ENCODE results near the gene DDTL.

The DDTL gene

GRCh38 chr22:24016156-24016555, 49.5 kb downstream of the DDTL start:
- no peak overlapping the region for H3K4me3 ChIP-seq
- H3K27me3 ChIP-seq, result no peaks in the 10 kb centered on the region
- peaks cover 0 to 14% (median 10%) of the 10 kb centered on the region in 11 experiments; a peak in 15 of 22 replicates for H3K9me3 ChIP-seq (replicated peaks in 1 of 11)
- peaks cover 5 to 43% (median 25%) of the 10 kb centered on the region in 11 experiments; a peak in 21 of 22 replicates for H3K36me3 ChIP-seq
- peaks cover 11 to 25% (median 19%) of the 10 kb centered on the region in 10 experiments for H3K4me1 ChIP-seq
- H3K27ac ChIP-seq, result no peak overlapping the region
- H3K9ac ChIP-seq, result no peak overlapping the region
- no peak overlapping the region for H3K4me2 ChIP-seq
- TF ChIP-seq Cebpa-rat (IDR thresholded peaks at IDR 0.05), result no peak
- H4K20me1 ChIP-seq, result peaks cover 0 to 21% (median 5%) of the 10 kb centered on the region in 11 experiments; a peak in 9 of 22 replicates

DNA sequence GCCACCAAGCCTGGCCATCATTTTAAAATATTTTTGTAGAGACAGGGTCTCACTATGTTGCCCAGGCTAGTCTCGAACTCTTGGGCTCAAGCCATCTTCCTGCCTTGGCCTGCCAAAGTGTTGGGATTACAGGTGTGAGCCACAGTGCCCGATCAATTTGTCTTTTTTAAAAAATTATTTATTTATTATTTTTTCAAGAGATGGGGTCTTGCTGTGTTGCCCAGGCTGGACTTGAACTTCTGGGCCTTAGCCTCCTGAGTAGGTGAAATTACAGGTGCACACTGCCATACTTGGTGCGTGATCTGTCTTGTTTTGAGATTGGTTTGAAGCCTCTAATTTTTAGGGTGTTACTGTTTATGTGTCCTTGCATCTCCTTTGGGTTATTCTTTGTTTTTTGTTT, 54.6 kb downstream of the DDTL start:
- no peak overlapping the region for H3K9ac ChIP-seq
- H3K36me3 ChIP-seq, result peaks cover 15 to 42% (median 30%) of the 10 kb centered on the region in 11 experiments; a peak in 21 of 22 replicates
- peaks cover 0 to 33% (median 0%) of the 10 kb centered on the region in 11 experiments; a peak in 9 of 22 replicates for H4K20me1 ChIP-seq
- no peak for TF ChIP-seq Cebpa-rat (IDR thresholded peaks at IDR 0.05)
- no peak overlapping the region for H3K27ac ChIP-seq
- no peaks in the 10 kb centered on the region for H3K27me3 ChIP-seq
- H3K4me3 ChIP-seq, result no peak overlapping the region
- no peak overlapping the region for H3K4me2 ChIP-seq
- peaks cover under 1 to 13% (median 4%) of the 10 kb centered on the region in 11 experiments; a peak in 11 of 22 replicates for H3K9me3 ChIP-seq (replicated peaks in 1 of 11)
- H3K4me1 ChIP-seq, result no peaks in the 10 kb centered on the region

Measured in BLaER1 treated with 17β-estradiol and CSF1 and Interleukin-3, amounts not matched to agents 10 nM and 100 nM (cell line).